IMR-90 (cell line): Measurements from ENCODE around the gene LAG3. TPM values are rescaled to one million over a fixed set of nuclear protein-coding genes. Genes with fewer than 3 reads are reported as not detected.

Experiments
- ATAC-seq: fragments of 200-7000 bp; cut with Tn5 transposase; 2 replicates; pipeline ENCODE4 v1.9.1; 2020; ENCODE audit warnings: low read depth, mild to moderate bottlenecking, moderate library complexity
- BruUV-seq: library from RNA; stranded (reverse); fragments of 400-500 nt; replicated peaks from 2 replicates; lab custom pipeline; 2021; lab: Mats Ljungman, UMichigan
- CTCF ChIA-PET: fragments of 300-600 bp; formaldehyde crosslinking; extraction: SDS; loops from one replicate; lab custom pipeline; 2021; ENCODE audit warnings: antibody characterized with exemption; lab: Yijun Ruan, JAX
- POLR2A ChIA-PET: fragments of 300-600 bp; sonication (Branson Sonifier 250); formaldehyde crosslinking; loops from one replicate; lab custom pipeline; 2022; ENCODE audit warnings: antibody characterized with exemption; ENCODE audit not compliant: unreplicated experiment; lab: Charles Lee
- DNase-seq: peaks from one replicate; pipeline ENCODE4 v3.0.0; 2013
- H2AFZ ChIP-seq: replicated peaks from 2 replicates; pipeline ENCODE3; 2013; ENCODE audit warnings: low read length, mild to moderate bottlenecking; ENCODE audit not compliant: poor library complexity
- H2AK5ac ChIP-seq: 2 replicates; pipeline ENCODE4 v1.6.1; 2013; ENCODE audit warnings: low read depth, low read length, inconsistent platforms
- H2AK9ac ChIP-seq: replicated peaks from 2 replicates; pipeline ENCODE3; 2013; ENCODE audit warnings: mild to moderate bottlenecking, low read depth, low read length, moderate library complexity; ENCODE audit not compliant: poor library complexity
- H2BK120ac ChIP-seq: 2 replicates; pipeline ENCODE4 v1.6.1; 2013; ENCODE audit warnings: low read depth, low read length, inconsistent platforms
- H2BK15ac ChIP-seq: 3 replicates; pipeline ENCODE4 v1.6.1; 2013; ENCODE audit warnings: low read depth, low read length, inconsistent platforms
- H2BK20ac ChIP-seq: 2 replicates; pipeline ENCODE4 v1.6.1; 2013; ENCODE audit warnings: low read depth, mild to moderate bottlenecking, inconsistent platforms, low read length, moderate library complexity
- H2BK5ac ChIP-seq: 2 replicates; pipeline ENCODE4 v1.6.1; 2013; ENCODE audit warnings: mild to moderate bottlenecking, low read depth, low read length, inconsistent platforms; ENCODE audit not compliant: poor library complexity, severe bottlenecking
- H3K14ac ChIP-seq: replicated peaks from 2 replicates; pipeline ENCODE4 v1.6.1; 2013; ENCODE audit warnings: low read depth, low read length, inconsistent platforms
- H3K18ac ChIP-seq: 2 replicates; pipeline ENCODE4 v1.6.1; 2013; ENCODE audit warnings: low read depth, low read length, control low read depth
- H3K23ac ChIP-seq: 2 replicates; pipeline ENCODE4 v1.6.1; 2013; ENCODE audit warnings: low read depth, low read length, inconsistent platforms
- H3K27ac ChIP-seq: 2 replicates; pipeline ENCODE4 v1.5.1; 2013; ENCODE audit warnings: mild to moderate bottlenecking, control low read depth, low read length; ENCODE audit not compliant: insufficient read depth
- H3K27me3 ChIP-seq: 2 replicates; pipeline ENCODE4 v1.6.1; 2013; ENCODE audit warnings: low read length; ENCODE audit not compliant: control insufficient read depth, insufficient read depth
- H3K36me3 ChIP-seq: 2 replicates; pipeline ENCODE4 v1.6.1; 2013; ENCODE audit warnings: low read length, mixed read lengths; ENCODE audit not compliant: control insufficient read depth, insufficient read depth
- H3K4ac ChIP-seq: 2 replicates; pipeline ENCODE4 v1.6.1; 2013; ENCODE audit warnings: low read depth, low read length, inconsistent platforms
- H3K4me1 ChIP-seq: 2 replicates; pipeline ENCODE4 v1.6.1; 2013; ENCODE audit warnings: low read length, mixed read lengths; ENCODE audit not compliant: control insufficient read depth, insufficient read depth
- H3K4me2 ChIP-seq: 2 replicates; pipeline ENCODE4 v1.6.1; 2013; ENCODE audit warnings: low read depth, mild to moderate bottlenecking, control low read depth, low read length, moderate library complexity
- H3K4me3 ChIP-seq: 2 replicates; pipeline ENCODE4 v1.5.1; 2013; ENCODE audit warnings: low read depth, mild to moderate bottlenecking, control low read depth, low read length, moderate library complexity; ENCODE audit not compliant: insufficient read depth
- H3K56ac ChIP-seq: 2 replicates; pipeline ENCODE4 v1.6.1; 2013; ENCODE audit warnings: low read length, inconsistent platforms; ENCODE audit not compliant: insufficient read depth; ENCODE audit errors: extremely low read depth
- H3K79me1 ChIP-seq, 2 experiments: 2 replicates each; pipeline ENCODE4 v1.6.1; 2013; ENCODE audit warnings: low read length in 2 of 2, inconsistent platforms in 1 of 2, low read depth in 1 of 2
- H3K9ac ChIP-seq: 2 replicates; pipeline ENCODE4 v1.6.1; 2013; ENCODE audit warnings: low read depth, low read length, control low read depth
- H3K9me1 ChIP-seq: 2 replicates; pipeline ENCODE4 v1.6.1; 2013; ENCODE audit warnings: low read length, inconsistent platforms; ENCODE audit not compliant: insufficient read depth
- H3K9me3 ChIP-seq: 2 replicates; pipeline ENCODE4 v1.6.1; 2013; ENCODE audit warnings: low read length; ENCODE audit not compliant: control insufficient read depth, insufficient read depth
- H4K20me1 ChIP-seq: 2 replicates; pipeline ENCODE4 v1.6.1; 2013; ENCODE audit warnings: low read length, inconsistent platforms; ENCODE audit not compliant: insufficient read depth
- H4K5ac ChIP-seq: 2 replicates; pipeline ENCODE4 v1.6.1; 2013; ENCODE audit warnings: mild to moderate bottlenecking, low read depth, low read length, control low read depth
- H4K8ac ChIP-seq, 2 experiments: 2 replicates each; pipeline ENCODE4 v1.6.1; 2013; ENCODE audit warnings: low read depth in 2 of 2, low read length in 2 of 2, control low read depth in 1 of 2, inconsistent platforms in 1 of 2
- H4K91ac ChIP-seq: 2 replicates; pipeline ENCODE4 v1.6.1; 2013; ENCODE audit warnings: low read depth, low read length, inconsistent platforms; ENCODE audit not compliant: insufficient read depth
- BHLHE40 ChIP-seq: fragments of 150-350 bp; IDR thresholded peaks from 2 replicates; pipeline ENCODE4 v1.6.1; 2016; ENCODE audit warnings: mild to moderate bottlenecking, low read depth, low read length
- CEBPB ChIP-seq: IDR thresholded peaks from 2 replicates; pipeline ENCODE4 v1.6.1; 2012; ENCODE audit warnings: low read depth, low read length, improper control_type of control experiment
- CHD1 ChIP-seq: IDR thresholded peaks from 2 replicates; pipeline ENCODE4 v1.6.1; 2012; ENCODE audit warnings: low read depth, low read length, improper control_type of control experiment
- CTCF ChIP-seq: conservative IDR thresholded peaks from 2 replicates; pipeline ENCODE4 v1.5.1; 2012; ENCODE audit warnings: mild to moderate bottlenecking, low read depth, low read length, improper control_type of control experiment
- ELK1 ChIP-seq: fragments of 150-350 bp; IDR thresholded peaks from 2 replicates; pipeline ENCODE4 v1.6.1; 2016; ENCODE audit warnings: low read depth, mild to moderate bottlenecking, low read length, moderate library complexity, borderline replicate concordance
- FOS ChIP-seq: fragments of 150-350 bp; IDR thresholded peaks from 2 replicates; pipeline ENCODE4 v1.6.1; 2016; ENCODE audit warnings: low read depth, low read length
- MAFK ChIP-seq: IDR thresholded peaks from 2 replicates; pipeline ENCODE4 v1.6.1; 2012; ENCODE audit warnings: low read depth, low read length, improper control_type of control experiment
- MAZ ChIP-seq: IDR thresholded peaks from 2 replicates; pipeline ENCODE4 v1.6.1; 2012; ENCODE audit warnings: low read depth, mild to moderate bottlenecking, low read length, improper control_type of control experiment, moderate library complexity, borderline replicate concordance
- MXI1 ChIP-seq: IDR thresholded peaks from 2 replicates; pipeline ENCODE4 v1.6.1; 2012; ENCODE audit warnings: low read depth, mild to moderate bottlenecking, low read length, moderate library complexity, borderline replicate concordance
- NFE2L2 ChIP-seq: fragments of 150-350 bp; IDR thresholded peaks from 2 replicates; pipeline ENCODE4 v1.6.1; 2016; ENCODE audit warnings: low read depth, mild to moderate bottlenecking, low read length
- POLR2A ChIP-seq: IDR thresholded peaks from 2 replicates; pipeline ENCODE4 v1.6.1; 2012; ENCODE audit warnings: mild to moderate bottlenecking, low read depth, low read length
- RAD21 ChIP-seq: IDR thresholded peaks from 2 replicates; pipeline ENCODE4 v1.6.1; 2012; ENCODE audit warnings: low read length, improper control_type of control experiment
- RFX5 ChIP-seq: IDR thresholded peaks from 2 replicates; pipeline ENCODE4 v1.8.0; 2012; ENCODE audit warnings: low read depth, mild to moderate bottlenecking, low read length, moderate library complexity
- SMC3 ChIP-seq: fragments of 150-350 bp; IDR thresholded peaks from 2 replicates; pipeline ENCODE4 v1.6.1; 2016; ENCODE audit warnings: low read depth, mild to moderate bottlenecking, antibody characterized with exemption, low read length, moderate library complexity
- USF2 ChIP-seq: fragments of 150-350 bp; IDR thresholded peaks from 2 replicates; pipeline ENCODE4 v1.6.1; 2017; ENCODE audit warnings: mild to moderate bottlenecking, antibody characterized with exemption, low read length, low read depth
- WGBS, 2 experiments: methylation state at CpG; one replicate each; pipeline versions ENCODE4 v1.1.5 to v1.1.7; 2013; ENCODE audit warnings: missing lambda C conversion rate in 2 of 2; ENCODE audit not compliant: insufficient read length in 1 of 2; ENCODE audit errors: extremely low coverage in 2 of 2; 5-methylcytosine and 5-hydroxymethylcytosine counted together
- dilution Hi-C: fragments of 300-500 bp; cut with HindIII; formaldehyde crosslinking; loops from one replicate; pipeline ENCODE4 v1.14.3; 2018; ENCODE audit warnings: low sequenced_read_pairs; ENCODE audit not compliant: unreplicated experiment
- in situ Hi-C: fragments of 300-500 bp; cut with MboI; formaldehyde crosslinking; loops from 3 replicates; pipeline ENCODE4 v1.14.3; 2019; ENCODE audit warnings: low sequenced_read_pairs, inconsistent platforms, mixed read lengths
- intact Hi-C: fragments of 100-400 bp; cut with micrococcal nuclease; formaldehyde crosslinking; loops from 2 replicates; pipeline ENCODE4 v1.10.0; 2022
- polyA plus RNA-seq, 3 experiments: library from polyadenylated mRNA; depleted of rRNA; stranded (reverse); fragments of >200 nt; gene quantifications; 2 replicates each; pipeline ENCODE4 v1.2.3, GENCODE V29; 2012; ENCODE audit warnings: low replicate concordance in 1 of 3
- total RNA-seq: library from RNA; depleted of rRNA; stranded (reverse); fragments of >200 nt; gene quantifications from 2 replicates; pipeline ENCODE4 v1.2.3, GENCODE V29; 2012

LAG3 gene
- total and polyA plus RNA-seq, 2 of the 4 experiments (the other 2 are of a cell fraction) = 0.41 TPM; not detected in 1

GRCh38 chr12:6751767-6752166 lies 20.6 kb upstream of the LAG3 start:
- H2AFZ ChIP-seq = peak overlapping the region; percentile 91
- no peak overlapping the region for H4K91ac ChIP-seq
- peaks cover 4% of the 10 kb centered on the region for H3K9me1 ChIP-seq
- H3K56ac ChIP-seq = 0 out of 2 replicates have a peak overlapping the region, but pooled peaks have one; percentile 26
- peaks cover 22 to 36% of the 10 kb centered on the region in 2 experiments for H3K79me1 ChIP-seq
- peak overlapping the region; percentile 91 for H3K4ac ChIP-seq
- no TSS peak for BruUV-seq
- H3K4me3 ChIP-seq = peak overlapping the region; percentile 71
- no peak overlapping the region for H2BK20ac ChIP-seq
- ChIA-PET CTCF (interaction anchor here (1.1 to 3.9 kb wide), 3 partner anchors 14 to 38 kb away, joined by 3 to 27 read pairs (median 12); partner anchors contain the start of genes CD4 and PTMS), POLR2A (interaction anchor here (0.6 to 3.2 kb wide), 3 partner anchors 15 to 100 kb away, joined by 3 to 21 read pairs (median 3); partner anchors contain the start of genes CDCA3 and PTMS)
- H3K18ac ChIP-seq = no peak overlapping the region
- peak overlapping the region; percentile 100 for H2AK9ac ChIP-seq
- no peak overlapping the region for H2BK15ac ChIP-seq
- H3K14ac ChIP-seq = peak overlapping the region; percentile 99
- peaks cover 44% of the 10 kb centered on the region for H3K36me3 ChIP-seq
- H3K4me1 ChIP-seq = peaks cover 7% of the 10 kb centered on the region
- no peak for ATAC-seq
- H4K8ac ChIP-seq = peak overlapping the region in 1 of 2 experiments; percentile 77; a peak in 1 of 4 replicates
- intact Hi-C loops (loop anchor here (2.0 kb wide), 1 partner anchor 63 kb away; the partner anchor contains the start of gene ZNF384), in situ Hi-C loops (loop anchor here (5.0 kb wide), 1 partner anchor 76 kb away; the partner anchor contains the start of gene P3H3), dilution Hi-C loops (no loop called here)
- peak overlapping the region; percentile 88 for H3K27ac ChIP-seq
- peak overlapping the region; percentile 89 for H2BK5ac ChIP-seq
- H2AK5ac ChIP-seq = peak overlapping the region; percentile 95
- DNase-seq = no peak
- peak overlapping the region; percentile 86 for H3K9ac ChIP-seq
- H3K27me3 ChIP-seq = no peaks in the 10 kb centered on the region
- H3K23ac ChIP-seq = peak overlapping the region; percentile 96
- no CpG with 5 or more reads among the region's 7 CpGs for WGBS, 2 experiments
- peaks cover 16% of the 10 kb centered on the region for H4K20me1 ChIP-seq
- H2BK120ac ChIP-seq = no peak overlapping the region
- H3K4me2 ChIP-seq = peak overlapping the region; percentile 94
- no peaks in the 10 kb centered on the region for H3K9me3 ChIP-seq
- TF ChIP-seq BHLHE40 = no peak
- TF ChIP-seq ELK1 = no peak
- TF ChIP-seq CEBPB = no peak
- TF ChIP-seq USF2 = no peak
- TF ChIP-seq FOS = no peak
- no peak for TF ChIP-seq CHD1
- no peak for TF ChIP-seq SMC3
- TF ChIP-seq POLR2A = no peak
- TF ChIP-seq RAD21 = no peak
- no peak for TF ChIP-seq MAFK
- TF ChIP-seq CTCF = no peak
- no peak for TF ChIP-seq NFE2L2
- no peak for TF ChIP-seq MAZ
- no peak for TF ChIP-seq RFX5
- TF ChIP-seq MXI1 = no peak
- H4K5ac ChIP-seq = no peak overlapping the region
